Measurements from ENCODE around the gene ISCA1.

The ISCA1 gene

DNA sequence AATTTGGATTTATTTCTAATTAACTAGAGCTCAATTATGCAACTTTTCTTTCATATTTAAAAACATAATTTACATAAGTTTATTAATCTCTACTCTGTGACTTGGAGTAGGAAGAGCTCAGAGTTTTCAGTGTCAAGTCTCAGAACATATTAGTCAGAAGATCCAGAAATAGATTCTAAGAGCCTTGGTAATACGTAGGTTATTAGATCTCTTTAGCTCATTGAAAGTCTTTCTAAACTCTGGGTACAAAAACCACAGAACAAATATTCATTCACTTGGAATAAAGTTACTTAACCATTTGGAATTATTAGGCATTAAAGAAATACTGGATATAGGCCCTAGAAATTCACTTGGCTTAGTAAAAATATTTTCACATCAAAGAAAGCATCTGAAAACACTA is 26.3 kb upstream of the ISCA1 start:
- no peak overlapping the region for H3K4ac ChIP-seq (ENCODE audit: low read length)
- H3K27ac ChIP-seq (replicated peaks; ENCODE audit: low read length): no peak overlapping the region
- peaks cover 0 to 4% of the 10 kb centered on the region in 2 donors for H3K9me3 ChIP-seq (replicated peaks in 1 of 2; ENCODE audit: control insufficient read depth in 2 of 2, insufficient read depth in 1 of 2, low read depth in 1 of 2, low read length in 2 of 2)
- H2BK5ac ChIP-seq (ENCODE audit: low read length): no peak overlapping the region
- H2BK15ac ChIP-seq (ENCODE audit: low read length): no peak overlapping the region
- no peak overlapping the region for H2AK5ac ChIP-seq (ENCODE audit: low read depth, low read length)
- H3K9ac ChIP-seq (ENCODE audit: low read depth, low read length, poor library complexity): no peak overlapping the region
- H3K14ac ChIP-seq (ENCODE audit: low read length): no peak overlapping the region
- no peaks in the 10 kb centered on the region for H3K79me1 ChIP-seq (ENCODE audit: low read depth, low read length)
- no peaks in the 10 kb centered on the region for H3K27me3 ChIP-seq (ENCODE audit: control insufficient read depth in 3 of 3, insufficient read depth in 3 of 3, low read depth in 1 of 3, low read length in 3 of 3)
- DNase-seq (ENCODE audit: low spot score): no peak
- H4K8ac ChIP-seq (ENCODE audit: low read depth, low read length): no peak overlapping the region
- no peak overlapping the region for H3K18ac ChIP-seq (ENCODE audit: low read length)
- H2BK12ac ChIP-seq (ENCODE audit: low read length): no peak overlapping the region
- H3K4me1 ChIP-seq (ENCODE audit: control insufficient read depth in 2 of 2, insufficient read depth in 1 of 2, low read depth in 1 of 2, low read length in 2 of 2): no peaks in the 10 kb centered on the region
- no peak overlapping the region for H2AFZ ChIP-seq (ENCODE audit: low read length)
- H2BK120ac ChIP-seq (ENCODE audit: low read depth, low read length): no peak overlapping the region
- H3K36me3 ChIP-seq (replicated peaks in 1 of 2; ENCODE audit: control insufficient read depth in 2 of 2, insufficient read depth in 2 of 2, low read length in 2 of 2): peaks cover 9 to 85% of the 10 kb centered on the region in 2 donors
- no peak overlapping the region for H3K4me3 ChIP-seq (ENCODE audit: low read length in 2 of 2)
- no peak overlapping the region for H3K4me2 ChIP-seq (ENCODE audit: insufficient read depth, low read length, poor library complexity, severe bottlenecking)
- no peak overlapping the region for H3K23ac ChIP-seq (ENCODE audit: low read depth, low read length, poor library complexity)
- no CpG with 5 or more reads among the region's 1 CpG for WGBS, 2 donors (ENCODE audit: extremely low coverage in 2 of 2, insufficient read length in 2 of 2, insufficient replicate concordance in 1 of 2)
- no peak overlapping the region for H4K91ac ChIP-seq (ENCODE audit: low read depth, low read length, poor library complexity)

DNA sequence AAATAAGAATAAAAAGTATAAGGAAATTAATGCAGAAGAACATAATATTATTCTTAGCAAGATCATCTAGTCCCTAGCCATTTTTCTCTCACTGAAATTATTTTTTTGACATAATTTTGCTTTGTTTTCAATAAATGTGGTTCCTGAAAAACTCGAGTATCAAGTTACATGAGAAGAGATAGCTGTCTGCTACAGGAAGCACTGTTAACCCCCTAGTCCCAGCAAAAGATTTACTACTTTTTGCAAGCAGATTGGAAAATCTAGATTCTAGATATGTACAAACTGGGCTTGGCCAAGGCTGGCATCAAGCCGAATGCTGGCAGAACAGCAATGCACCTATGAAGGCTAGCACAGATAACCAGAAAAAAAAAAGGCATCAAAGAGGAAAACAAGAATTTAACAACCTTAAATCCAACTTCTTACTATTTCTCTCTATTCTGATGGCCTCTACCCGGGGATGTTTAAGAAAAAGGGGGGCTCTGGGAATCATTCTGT is 21.9 kb upstream of the ISCA1 start:
- Histone ChIP-seq H3K36me3 (replicated peaks in 1 of 2; ENCODE audit: control insufficient read depth in 2 of 2, insufficient read depth in 2 of 2, low read length in 2 of 2) (peaks cover 6 to 100% of the 10 kb centered on the region in 2 donors), H3K4me1 (ENCODE audit: control insufficient read depth in 2 of 2, insufficient read depth in 1 of 2, low read depth in 1 of 2, low read length in 2 of 2) (peaks cover 1 to 3% of the 10 kb centered on the region in 2 donors), H3K9ac (ENCODE audit: low read depth, low read length, poor library complexity) (no peak overlapping the region), H2BK15ac (ENCODE audit: low read length) (no peak overlapping the region), H3K9me3 (replicated peaks in 1 of 2; ENCODE audit: control insufficient read depth in 2 of 2, insufficient read depth in 1 of 2, low read depth in 1 of 2, low read length in 2 of 2) (no peaks in the 10 kb centered on the region), H3K4me3 (ENCODE audit: low read length in 2 of 2) (no peak overlapping the region), H2BK5ac (ENCODE audit: low read length) (no peak overlapping the region), H4K8ac (ENCODE audit: low read depth, low read length) (no peak overlapping the region), H3K14ac (ENCODE audit: low read length) (no peak overlapping the region), H2BK120ac (ENCODE audit: low read depth, low read length) (no peak overlapping the region), H3K4me2 (ENCODE audit: insufficient read depth, low read length, poor library complexity, severe bottlenecking) (no peak overlapping the region), H2AFZ (ENCODE audit: low read length) (no peak overlapping the region), H2BK12ac (ENCODE audit: low read length) (no peak overlapping the region), H3K18ac (ENCODE audit: low read length) (no peak overlapping the region), H3K23ac (ENCODE audit: low read depth, low read length, poor library complexity) (no peak overlapping the region), H3K4ac (ENCODE audit: low read length) (no peak overlapping the region), H3K27me3 (ENCODE audit: control insufficient read depth in 3 of 3, insufficient read depth in 3 of 3, low read depth in 1 of 3, low read length in 3 of 3) (no peaks in the 10 kb centered on the region), H3K27ac (replicated peaks; ENCODE audit: low read length) (no peak overlapping the region), H4K91ac (ENCODE audit: low read depth, low read length, poor library complexity) (no peak overlapping the region), H3K79me1 (ENCODE audit: low read depth, low read length) (no peaks in the 10 kb centered on the region), H2AK5ac (ENCODE audit: low read depth, low read length) (no peak overlapping the region)
- no CpG with 5 or more reads among the region's 3 CpGs for WGBS, 2 donors (ENCODE audit: extremely low coverage in 2 of 2, insufficient read length in 2 of 2, insufficient replicate concordance in 1 of 2)
- no peak for DNase-seq (ENCODE audit: low spot score)

DNA sequence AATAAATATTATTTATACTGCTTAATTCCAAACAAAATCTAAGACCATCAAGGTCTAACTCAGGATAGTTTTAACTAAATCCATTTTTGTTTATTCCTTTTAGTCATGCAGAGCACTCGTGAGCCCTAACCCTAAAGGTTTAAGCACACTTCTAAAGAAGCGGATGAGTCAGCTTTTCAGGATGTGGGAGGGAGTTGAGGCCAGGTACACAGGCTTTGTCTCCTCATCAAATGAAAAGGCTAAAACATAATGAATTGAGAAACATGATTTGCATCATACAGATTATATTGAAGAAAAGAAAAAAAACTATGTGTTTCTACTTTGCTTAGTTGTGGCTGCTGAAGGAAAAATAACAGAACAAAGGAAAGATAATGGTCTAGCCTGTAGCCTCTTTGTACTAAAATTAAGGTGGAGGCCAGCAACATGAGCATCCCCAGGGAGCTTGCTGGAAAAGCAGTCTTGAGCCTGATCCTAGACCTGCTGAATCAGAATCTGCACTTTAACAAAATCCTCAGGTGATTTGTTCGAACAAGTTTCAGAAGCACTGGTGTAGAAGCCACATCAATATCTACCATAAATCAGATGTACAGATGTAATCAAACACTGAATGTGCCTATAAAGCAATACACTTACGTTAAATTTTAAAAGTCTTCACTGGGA is 21.1 kb upstream of the ISCA1 start:
- Histone ChIP-seq H3K4ac (ENCODE audit: low read length) (no peak overlapping the region), H3K36me3 (replicated peaks in 1 of 2; ENCODE audit: control insufficient read depth in 2 of 2, insufficient read depth in 2 of 2, low read length in 2 of 2) (peaks cover 9 to 100% of the 10 kb centered on the region in 2 donors), H3K23ac (ENCODE audit: low read depth, low read length, poor library complexity) (no peak overlapping the region), H2BK5ac (ENCODE audit: low read length) (no peak overlapping the region), H2AFZ (ENCODE audit: low read length) (no peak overlapping the region), H3K79me1 (ENCODE audit: low read depth, low read length) (no peaks in the 10 kb centered on the region), H3K14ac (ENCODE audit: low read length) (no peak overlapping the region), H2BK15ac (ENCODE audit: low read length) (no peak overlapping the region), H3K27me3 (ENCODE audit: control insufficient read depth in 3 of 3, insufficient read depth in 3 of 3, low read depth in 1 of 3, low read length in 3 of 3) (no peaks in the 10 kb centered on the region), H3K27ac (replicated peaks; ENCODE audit: low read length) (no peak overlapping the region), H3K4me3 (ENCODE audit: low read length in 2 of 2) (no peak overlapping the region), H2BK120ac (ENCODE audit: low read depth, low read length) (no peak overlapping the region), H3K18ac (ENCODE audit: low read length) (no peak overlapping the region), H4K91ac (ENCODE audit: low read depth, low read length, poor library complexity) (no peak overlapping the region), H2BK12ac (ENCODE audit: low read length) (no peak overlapping the region), H2AK5ac (ENCODE audit: low read depth, low read length) (no peak overlapping the region), H3K4me1 (ENCODE audit: control insufficient read depth in 2 of 2, insufficient read depth in 1 of 2, low read depth in 1 of 2, low read length in 2 of 2) (peaks cover 1 to 3% of the 10 kb centered on the region in 2 donors), H4K8ac (ENCODE audit: low read depth, low read length) (no peak overlapping the region), H3K9ac (ENCODE audit: low read depth, low read length, poor library complexity) (no peak overlapping the region), H3K4me2 (ENCODE audit: insufficient read depth, low read length, poor library complexity, severe bottlenecking) (no peak overlapping the region), H3K9me3 (replicated peaks in 1 of 2; ENCODE audit: control insufficient read depth in 2 of 2, insufficient read depth in 1 of 2, low read depth in 1 of 2, low read length in 2 of 2) (no peaks in the 10 kb centered on the region)
- no peak for DNase-seq (ENCODE audit: low spot score)
- WGBS, 2 donors (ENCODE audit: extremely low coverage in 2 of 2, insufficient read length in 2 of 2, insufficient replicate concordance in 1 of 2): no CpG with 5 or more reads among the region's 4 CpGs

- Histone ChIP-seq H3K79me1 (ENCODE audit: low read depth, low read length) (no peaks in the 10 kb centered on the region), H4K91ac (ENCODE audit: low read depth, low read length, poor library complexity) (no peak overlapping the region), H3K23ac (ENCODE audit: low read depth, low read length, poor library complexity) (no peak overlapping the region), H2BK120ac (ENCODE audit: low read depth, low read length) (no peak overlapping the region), H3K36me3 (replicated peaks in 1 of 2; ENCODE audit: control insufficient read depth in 2 of 2, insufficient read depth in 2 of 2, low read length in 2 of 2) (peaks cover 7 to 99% of the 10 kb centered on the region in 2 donors), H3K4me2 (ENCODE audit: insufficient read depth, low read length, poor library complexity, severe bottlenecking) (no peak overlapping the region), H3K9ac (ENCODE audit: low read depth, low read length, poor library complexity) (no peak overlapping the region), H3K27ac (replicated peaks; ENCODE audit: low read length) (no peak overlapping the region), H3K14ac (ENCODE audit: low read length) (no peak overlapping the region), H3K4ac (ENCODE audit: low read length) (no peak overlapping the region), H2AK5ac (ENCODE audit: low read depth, low read length) (no peak overlapping the region), H2BK15ac (ENCODE audit: low read length) (no peak overlapping the region), H3K4me1 (ENCODE audit: control insufficient read depth in 2 of 2, insufficient read depth in 1 of 2, low read depth in 1 of 2, low read length in 2 of 2) (peaks cover 1 to 3% of the 10 kb centered on the region in 2 donors), H3K18ac (ENCODE audit: low read length) (no peak overlapping the region), H3K27me3 (ENCODE audit: control insufficient read depth in 3 of 3, insufficient read depth in 3 of 3, low read depth in 1 of 3, low read length in 3 of 3) (no peaks in the 10 kb centered on the region), H4K8ac (ENCODE audit: low read depth, low read length) (no peak overlapping the region), H2BK12ac (ENCODE audit: low read length) (no peak overlapping the region), H3K9me3 (replicated peaks in 1 of 2; ENCODE audit: control insufficient read depth in 2 of 2, insufficient read depth in 1 of 2, low read depth in 1 of 2, low read length in 2 of 2) (no peaks in the 10 kb centered on the region), H2AFZ (ENCODE audit: low read length) (no peak overlapping the region), H3K4me3 (ENCODE audit: low read length in 2 of 2) (no peak overlapping the region), H2BK5ac (ENCODE audit: low read length) (no peak overlapping the region)
- DNase-seq (ENCODE audit: low spot score): no peak
- no CpG with 5 or more reads among the region's 1 CpG for WGBS, 2 donors (ENCODE audit: extremely low coverage in 2 of 2, insufficient read length in 2 of 2, insufficient replicate concordance in 1 of 2)
Observed at GRCh38 chr9:86301686-86302085, 19.3 kb upstream of the ISCA1 start.
